OCI-LY7 (cell line): ENCODE results near the gene IGF1R.

Source experiments
- EZH2phosphoT487 ChIP-seq: fragments of 200-600 bp; sonication (generic); IDR thresholded peaks from 2 replicates; pipeline ENCODE4 v1.6.1; 2018; ENCODE audit warnings: low read depth, borderline replicate concordance, mild to moderate bottlenecking, mixed run types, antibody characterized with exemption, low read length, moderate library complexity, mixed read lengths
- TF ChIP-seq, protein P1 (sequence below): fragments of 200-600 bp; sonication (generic); conservative IDR thresholded peaks from 2 replicates; pipeline ENCODE4 v1.5.1; 2014; ENCODE audit warnings: mild to moderate bottlenecking, antibody characterized with exemption, low read length, moderate library complexity, mixed read lengths

DNA sequence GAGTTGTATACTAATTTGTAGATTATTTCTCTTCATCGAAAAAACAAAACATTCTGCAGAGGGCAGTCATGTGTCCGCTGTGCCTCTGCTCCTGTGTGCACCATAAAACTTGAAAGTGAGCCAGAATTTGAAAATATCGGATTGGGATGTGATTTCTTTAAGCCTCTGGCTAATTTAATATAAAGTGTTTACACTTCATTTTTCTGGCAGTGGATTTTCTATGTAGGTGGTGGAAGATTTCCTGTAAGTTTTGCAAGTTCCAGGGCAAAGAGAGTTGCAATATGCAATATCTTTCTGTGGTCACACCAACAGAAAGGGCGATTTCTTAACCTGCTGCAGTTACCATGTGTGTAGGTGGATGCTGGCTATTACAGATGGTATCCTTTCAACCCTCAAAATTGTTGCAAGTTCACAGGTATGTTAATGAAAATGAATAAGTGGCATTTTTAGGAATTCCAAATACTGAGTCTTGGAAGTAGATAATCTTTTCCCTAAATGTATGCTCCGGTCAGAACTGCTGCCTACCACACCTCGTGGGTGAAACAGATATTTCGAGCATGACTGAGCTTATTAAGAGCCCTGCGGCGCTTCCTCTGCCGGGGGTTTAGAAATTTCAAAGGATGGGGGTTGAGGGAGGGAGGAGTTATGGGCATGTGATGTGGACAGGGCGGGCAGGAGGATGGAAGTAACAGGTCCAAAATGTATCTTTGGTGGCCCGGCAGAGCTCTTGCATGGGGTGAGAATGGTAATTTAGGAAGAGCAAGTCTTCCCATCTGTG lies 225.3 kb downstream of the IGF1R start:
- TF ChIP-seq, protein P1, sequence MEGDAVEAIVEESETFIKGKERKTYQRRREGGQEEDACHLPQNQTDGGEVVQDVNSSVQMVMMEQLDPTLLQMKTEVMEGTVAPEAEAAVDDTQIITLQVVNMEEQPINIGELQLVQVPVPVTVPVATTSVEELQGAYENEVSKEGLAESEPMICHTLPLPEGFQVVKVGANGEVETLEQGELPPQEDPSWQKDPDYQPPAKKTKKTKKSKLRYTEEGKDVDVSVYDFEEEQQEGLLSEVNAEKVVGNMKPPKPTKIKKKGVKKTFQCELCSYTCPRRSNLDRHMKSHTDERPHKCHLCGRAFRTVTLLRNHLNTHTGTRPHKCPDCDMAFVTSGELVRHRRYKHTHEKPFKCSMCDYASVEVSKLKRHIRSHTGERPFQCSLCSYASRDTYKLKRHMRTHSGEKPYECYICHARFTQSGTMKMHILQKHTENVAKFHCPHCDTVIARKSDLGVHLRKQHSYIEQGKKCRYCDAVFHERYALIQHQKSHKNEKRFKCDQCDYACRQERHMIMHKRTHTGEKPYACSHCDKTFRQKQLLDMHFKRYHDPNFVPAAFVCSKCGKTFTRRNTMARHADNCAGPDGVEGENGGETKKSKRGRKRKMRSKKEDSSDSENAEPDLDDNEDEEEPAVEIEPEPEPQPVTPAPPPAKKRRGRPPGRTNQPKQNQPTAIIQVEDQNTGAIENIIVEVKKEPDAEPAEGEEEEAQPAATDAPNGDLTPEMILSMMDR, result no peak
- TF ChIP-seq EZH2phosphoT487, result no peak
